SIG-M5 (cell line): ENCODE data around the gene PPP1R1A.

Experiments used
- DNase-seq: peaks from one replicate; lab custom pipeline; 2025; lab: John Stamatoyannopoulos, UW

The PPP1R1A gene

GRCh38 chr12:54571193-54572188 lies 17.0 kb downstream of the PPP1R1A start:
- no peak for DNase-seq

GRCh38 chr12:54569995-54570528 lies 18.4 kb downstream of the PPP1R1A start:
- DNase-seq = no peak

GRCh38 chr12:54569072-54569471 lies 19.4 kb downstream of the PPP1R1A start:
- no peak for DNase-seq

- DNase-seq = no peak
These were observed 21.7 kb downstream of the PPP1R1A start for GRCh38 chr12:54566792-54567191.

GRCh38 chr12:54565986-54566544 lies 22.4 kb downstream of the PPP1R1A start:
- no peak for DNase-seq

- no peak for DNase-seq
These were observed 23.0 kb downstream of the PPP1R1A start for GRCh38 chr12:54565310-54565985.

- DNase-seq = no peak
These were observed 23.7 kb downstream of the PPP1R1A start for GRCh38 chr12:54564768-54565167.

GRCh38 chr12:54563787-54564186 lies 24.7 kb downstream of the PPP1R1A start:
- no peak for DNase-seq

- DNase-seq = no peak
These were observed 25.6 kb downstream of the PPP1R1A start for GRCh38 chr12:54562750-54563356.

GRCh38 chr12:54561164-54561563 lies 27.3 kb downstream of the PPP1R1A start:
- no peak for DNase-seq

GRCh38 chr12:54560374-54560858 lies 28.0 kb downstream of the PPP1R1A start:
- DNase-seq = peak; percentile 73

- DNase-seq = no peak
These were observed 29.7 kb downstream of the PPP1R1A start for GRCh38 chr12:54558759-54559158.

- no peak for DNase-seq
These were observed 30.1 kb downstream of the PPP1R1A start for GRCh38 chr12:54558311-54558710.

GRCh38 chr12:54555670-54556257 lies 32.7 kb downstream of the PPP1R1A start:
- no peak for DNase-seq

- no peak for DNase-seq
These were observed 38.5 kb downstream of the PPP1R1A start for GRCh38 chr12:54549774-54550451.

- no peak for DNase-seq
These were observed 41.9 kb downstream of the PPP1R1A start for GRCh38 chr12:54546511-54546910.

GRCh38 chr12:54544743-54545142 lies 43.7 kb downstream of the PPP1R1A start:
- no peak for DNase-seq

- no peak for DNase-seq
These were observed 44.9 kb downstream of the PPP1R1A start for GRCh38 chr12:54543526-54543925.

- no peak for DNase-seq
These were observed 46.6 kb downstream of the PPP1R1A start for GRCh38 chr12:54541751-54542290.

GRCh38 chr12:54538136-54538700 lies 50.2 kb downstream of the PPP1R1A start:
- DNase-seq = no peak
